GM19328 (cell line): ENCODE results near the gene ZGRF1.
"Not testable (repeated sequence)": the region's sequence is repeated elsewhere in the genome, so short reads cannot be mapped to it uniquely, and the experiment has no call there.

Source experiments
- ATAC-seq: cut with Tn5 transposase; IDR thresholded peaks from one replicate; pipeline ENCODE4 v1.9.1; 2021; ENCODE audit warnings: mild to moderate bottlenecking, moderate library complexity; ENCODE audit not compliant: unreplicated experiment

The ZGRF1 gene

GRCh38 chr4:112562254-112562879 lies 74.3 kb downstream of the ZGRF1 start:
- no peak for ATAC-seq

DNA sequence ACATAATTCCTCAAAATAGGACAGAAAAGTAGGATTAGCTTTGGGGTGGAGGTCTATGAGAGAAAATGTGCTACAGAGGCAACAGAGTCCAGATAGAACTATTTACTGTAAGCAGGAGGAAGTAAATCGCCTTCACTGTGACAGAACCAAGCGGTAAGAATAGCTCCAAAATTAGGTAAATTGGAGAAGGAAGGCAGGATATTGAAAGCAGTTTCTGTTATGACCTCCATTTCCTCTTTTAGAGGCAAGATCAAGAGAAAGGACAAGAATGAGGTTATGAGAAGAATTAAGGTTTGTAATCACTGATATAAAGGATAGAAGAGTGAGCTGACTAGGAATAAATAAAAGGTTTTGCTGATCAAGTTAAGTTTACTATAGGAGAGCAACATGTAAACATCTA lies 76.6 kb downstream of the ZGRF1 start:
- peak; percentile 50 for ATAC-seq

GRCh38 chr4:112559053-112559452 lies 77.7 kb downstream of the ZGRF1 start:
- no peak for ATAC-seq

DNA sequence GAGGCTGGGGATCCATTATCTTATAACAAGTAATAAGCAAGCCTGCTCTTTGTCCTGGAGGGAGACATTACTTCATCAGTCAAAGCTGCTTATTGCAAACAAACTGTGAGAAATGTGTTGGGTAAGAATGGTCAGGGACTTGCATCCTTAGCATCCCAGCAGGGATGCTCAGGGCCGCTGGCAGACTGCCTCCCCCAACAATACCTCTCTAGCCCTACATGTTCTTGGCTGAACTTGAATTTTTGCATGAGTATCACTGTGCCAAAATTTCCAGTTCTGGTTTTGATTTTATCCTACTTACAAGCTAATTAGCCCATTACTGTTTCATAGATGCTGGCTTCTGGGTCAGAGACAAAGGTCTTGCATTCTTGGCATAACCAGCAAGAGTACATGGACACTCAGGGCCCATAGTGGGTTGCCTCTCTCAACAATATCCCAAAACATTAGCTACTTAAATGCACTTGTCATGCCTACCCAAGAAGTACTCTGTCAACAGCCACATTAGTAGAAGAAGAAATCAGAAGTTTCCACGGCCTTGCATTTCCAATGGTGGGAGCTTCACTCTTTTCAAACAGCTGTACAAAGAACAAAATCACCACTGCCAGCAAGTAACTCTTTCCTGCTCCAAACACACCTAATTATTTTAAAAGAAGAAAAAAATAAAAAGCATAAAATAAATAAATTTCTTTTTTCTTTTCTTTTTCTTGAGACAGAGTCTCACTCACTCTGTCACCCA lies 78.9 kb downstream of the ZGRF1 start:
- ATAC-seq = no peak

DNA sequence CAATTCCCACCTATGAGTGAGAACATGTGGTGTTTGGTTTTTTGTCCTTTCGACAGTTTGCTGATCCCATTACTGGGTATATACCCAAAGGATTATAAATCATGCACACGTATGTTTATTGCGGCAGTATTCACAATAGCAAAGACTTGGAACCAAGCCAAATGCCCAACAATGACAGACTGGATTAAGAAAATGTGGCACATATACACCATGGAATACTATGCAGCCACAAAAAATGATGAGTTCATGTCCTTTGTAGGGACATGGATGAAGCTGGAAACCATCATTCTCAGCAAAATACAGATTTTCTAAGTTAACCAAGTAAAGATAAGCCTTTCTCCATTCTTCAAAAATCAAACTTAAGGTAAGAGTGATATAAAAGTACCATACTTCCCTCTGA lies 82.4 kb downstream of the ZGRF1 start:
- not testable (repeated sequence) for ATAC-seq

- ATAC-seq = no peak
Measured at GRCh38 chr4:112552668-112553067, 84.0 kb downstream of the ZGRF1 start.

GRCh38 chr4:112550728-112551127 lies 86.0 kb downstream of the ZGRF1 start:
- no peak for ATAC-seq

- no peak for ATAC-seq
Measured at GRCh38 chr4:112546476-112546875, 90.2 kb downstream of the ZGRF1 start.

- ATAC-seq = no peak
Measured at GRCh38 chr4:112545346-112545745, 91.4 kb downstream of the ZGRF1 start.

- ATAC-seq = no peak
Measured at GRCh38 chr4:112540695-112541094, 96.0 kb downstream of the ZGRF1 start.

DNA sequence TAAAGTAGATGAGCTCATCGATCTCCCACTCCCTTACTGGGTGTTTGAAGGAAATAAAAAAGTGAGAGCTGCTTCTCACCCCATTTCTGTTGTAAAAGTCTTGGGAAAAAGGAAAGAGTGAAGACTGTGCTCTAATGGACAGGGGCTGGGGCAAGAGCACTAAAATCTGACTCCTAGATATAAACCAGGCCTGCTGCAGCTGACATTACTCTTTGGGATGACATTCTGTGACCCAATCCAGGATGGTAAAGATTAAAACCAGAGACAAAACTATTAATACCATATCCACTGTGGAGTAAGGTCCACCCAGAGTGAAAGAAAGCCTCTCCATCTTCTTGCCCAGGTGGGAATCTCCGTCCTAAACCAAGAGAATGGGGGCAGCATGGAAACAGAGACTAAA lies 100.6 kb downstream of the ZGRF1 start:
- no peak for ATAC-seq

DNA sequence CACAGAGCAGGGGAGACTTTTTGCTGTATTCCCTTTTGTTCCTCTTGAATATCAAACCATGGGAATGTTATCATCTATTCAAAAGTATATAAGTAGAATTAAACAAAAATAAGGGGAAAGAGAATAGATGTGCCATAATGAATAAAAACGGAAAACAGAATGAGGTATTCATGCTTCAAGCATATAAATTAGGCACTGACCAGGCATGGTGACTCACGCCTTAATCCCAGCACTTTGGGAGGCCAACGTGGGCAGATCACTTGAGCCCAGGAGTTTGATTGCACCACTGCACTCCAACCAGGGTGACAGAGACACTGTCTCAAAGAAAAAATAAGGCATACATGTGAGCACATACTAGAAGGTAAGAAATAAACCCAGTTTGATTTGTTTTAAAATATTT lies 104.4 kb downstream of the ZGRF1 start:
- ATAC-seq = no peak

- ATAC-seq = no peak
Measured at GRCh38 chr4:112531146-112531545, 105.6 kb downstream of the ZGRF1 start.

- ATAC-seq = no peak
Measured at GRCh38 chr4:112526061-112526460, 110.6 kb downstream of the ZGRF1 start.

- ATAC-seq = peak; percentile 82
Measured at GRCh38 chr4:112523764-112524505, 112.8 kb downstream of the ZGRF1 start.

GRCh38 chr4:112523008-112523721 lies 113.5 kb downstream of the ZGRF1 start:
- ATAC-seq = peak; percentile 43

- not testable (repeated sequence) for ATAC-seq
Measured at GRCh38 chr4:112522431-112522830, 114.3 kb downstream of the ZGRF1 start.

DNA sequence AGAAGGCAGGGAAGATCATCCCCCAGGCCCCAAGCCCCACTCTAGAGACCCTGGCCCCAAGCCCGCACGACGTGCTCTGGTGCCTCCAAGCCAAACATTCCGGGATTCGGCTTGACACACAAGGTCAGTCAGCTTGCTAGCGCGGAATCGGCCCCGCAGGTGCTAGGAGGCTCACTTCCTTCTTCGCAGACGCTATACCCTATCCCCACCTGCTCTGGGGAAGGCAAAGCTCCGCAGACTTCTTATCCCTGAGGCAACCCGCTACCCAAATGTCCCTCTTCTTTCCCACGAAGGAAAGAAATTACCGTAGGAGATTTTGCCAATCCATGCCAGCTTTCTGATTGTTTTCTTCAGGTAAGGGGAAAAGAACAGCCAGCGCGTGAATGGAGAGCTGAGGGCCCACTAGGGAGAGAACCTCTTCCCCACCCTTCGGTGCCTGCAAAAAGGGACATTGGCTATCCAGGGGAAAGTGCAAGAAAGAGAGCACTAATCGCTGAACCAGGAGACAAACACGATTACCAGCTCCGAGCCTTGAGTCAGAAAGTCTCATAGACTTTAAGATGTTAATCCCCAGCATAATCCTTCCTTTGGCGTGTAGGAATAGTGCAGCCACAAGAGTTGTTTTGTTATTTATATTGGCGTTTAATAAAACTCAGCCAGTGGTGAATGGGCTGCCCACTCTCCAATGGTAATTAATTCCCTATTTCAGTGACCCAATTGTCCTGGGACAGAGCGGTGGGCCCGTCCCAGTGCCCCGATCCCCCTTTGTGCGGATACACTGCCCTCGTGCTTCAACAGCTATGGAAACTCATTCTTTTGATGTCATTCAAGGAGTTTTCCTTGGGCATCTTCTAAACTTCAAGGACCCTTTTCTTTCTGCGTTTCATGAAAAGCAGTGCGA lies 115.3 kb downstream of the ZGRF1 start:
- no peak for ATAC-seq

- no peak for ATAC-seq
Measured at GRCh38 chr4:112520598-112521122, 116.0 kb downstream of the ZGRF1 start.
